NCI-H69 (cell line): Measurements from ENCODE around the gene ELFN1.

Experiments
- DNase-seq: peaks from one replicate; lab custom pipeline; 2025; lab: John Stamatoyannopoulos, UW

ELFN1 gene

DNA sequence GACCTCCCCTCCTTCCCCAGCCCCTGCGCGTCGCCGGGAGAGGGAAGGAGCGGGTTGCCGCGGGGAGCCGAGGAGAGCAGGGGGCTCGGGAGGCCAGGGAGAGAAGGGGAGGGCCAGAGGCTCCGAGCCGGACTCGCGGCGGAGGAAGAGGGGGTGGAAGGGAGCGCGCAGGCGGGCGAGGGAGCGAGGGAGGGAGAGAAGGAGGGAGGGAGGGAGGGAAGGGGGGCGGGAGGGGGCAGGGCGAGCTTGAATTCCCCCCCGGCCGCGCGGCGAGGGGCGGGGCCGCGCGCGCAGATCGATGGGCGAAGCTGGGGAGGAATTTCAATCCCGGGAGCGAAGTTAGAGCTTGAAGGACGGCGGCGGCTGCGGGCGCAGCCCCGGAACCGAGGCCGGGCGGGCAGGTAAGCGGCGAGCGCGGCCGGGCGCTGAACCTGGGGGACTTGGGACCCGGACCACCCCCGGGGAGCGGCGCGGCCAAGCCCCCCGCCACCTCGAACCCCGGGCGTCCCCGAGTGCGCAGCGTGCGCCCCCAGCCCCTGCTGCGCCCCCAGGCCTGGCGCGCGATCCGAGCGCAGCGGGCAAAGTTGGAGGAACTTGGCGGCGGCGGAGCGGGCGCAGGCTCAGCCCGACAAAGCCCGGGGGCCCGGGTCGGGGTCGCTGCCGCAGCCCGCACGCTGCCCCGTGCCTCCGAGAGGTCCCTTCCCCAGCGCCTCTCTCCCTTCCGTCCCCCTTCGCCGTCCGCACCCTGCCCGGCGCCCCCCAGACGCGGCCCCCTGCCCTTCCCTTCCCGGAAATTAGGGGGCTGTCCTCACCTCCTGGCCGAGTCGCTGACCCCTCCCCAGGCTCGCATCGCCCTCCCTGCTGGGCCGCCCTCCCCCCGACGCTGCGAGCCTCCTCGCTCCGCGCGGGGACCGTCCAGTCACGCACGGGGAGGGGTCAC lies at the start of gene ELFN1:
Gene ELFN1, plus strand, starts transcription at position 324 of the 940 bp plus-strand sequence. CDS start 74,320 bp downstream, outside the sequence.
- DNase-seq, result peak; percentile 59

DNA sequence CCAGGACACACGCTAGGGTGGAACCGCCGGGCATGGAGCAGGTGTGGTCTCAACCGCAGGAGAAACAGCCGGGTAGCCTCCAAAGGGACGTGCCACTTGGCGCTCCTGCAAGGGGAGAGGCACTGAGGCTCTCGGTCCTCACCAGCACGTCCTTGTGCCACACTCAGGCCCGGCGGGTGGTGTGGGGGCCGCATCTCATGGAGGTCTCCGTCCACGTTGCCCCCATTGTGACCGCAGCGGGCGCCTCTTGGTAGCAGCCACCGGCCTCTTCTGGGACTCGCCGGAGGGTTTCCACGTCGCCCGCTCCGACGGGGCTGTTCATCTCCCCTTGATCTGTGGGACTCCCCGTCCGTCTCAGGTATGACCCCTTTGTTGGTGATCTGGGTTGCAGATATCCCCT lies 49.2 kb upstream of the ELFN1 start:
- DNase-seq, result no peak

DNA sequence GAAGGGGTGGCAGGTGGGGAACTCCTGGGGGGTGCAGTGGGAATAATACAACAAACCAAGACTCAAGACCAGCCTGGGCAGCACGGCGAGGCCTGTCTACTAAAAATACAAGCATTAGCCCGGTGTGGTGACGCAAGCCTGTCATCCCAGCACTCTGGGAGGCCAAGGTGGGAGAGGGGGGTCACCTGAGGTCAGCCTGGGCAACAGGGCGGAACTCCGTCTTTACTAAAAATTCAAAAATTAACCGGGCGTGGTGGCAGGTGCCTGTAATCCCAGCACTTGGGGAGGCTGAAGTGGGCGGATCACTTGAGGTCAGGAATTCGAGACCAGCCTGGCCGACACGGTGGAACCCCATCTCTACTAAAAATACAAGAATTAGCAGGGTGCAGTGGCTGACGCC lies 48.4 kb upstream of the ELFN1 start:
- no peak for DNase-seq

DNA sequence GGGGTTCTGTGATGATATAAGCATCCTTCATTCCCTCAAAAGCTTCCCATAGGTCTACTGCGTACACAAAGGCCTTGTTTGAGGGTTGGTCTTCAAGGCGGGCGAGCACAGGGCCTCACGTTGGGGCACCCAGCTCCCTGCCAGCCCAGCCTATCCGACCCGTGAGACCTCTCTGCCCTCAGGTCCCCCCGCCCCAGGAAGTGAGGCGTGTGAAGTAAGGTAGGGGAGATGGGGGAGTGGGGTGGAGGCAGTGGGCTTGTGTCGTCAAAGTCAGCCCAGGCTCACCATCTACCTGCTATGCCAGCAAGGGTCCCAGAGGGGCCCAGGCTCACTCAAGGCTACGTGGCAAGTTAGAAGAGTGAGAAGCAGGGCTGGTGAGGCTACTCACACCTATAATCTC lies 47.6 kb upstream of the ELFN1 start:
- DNase-seq, result no peak

DNA sequence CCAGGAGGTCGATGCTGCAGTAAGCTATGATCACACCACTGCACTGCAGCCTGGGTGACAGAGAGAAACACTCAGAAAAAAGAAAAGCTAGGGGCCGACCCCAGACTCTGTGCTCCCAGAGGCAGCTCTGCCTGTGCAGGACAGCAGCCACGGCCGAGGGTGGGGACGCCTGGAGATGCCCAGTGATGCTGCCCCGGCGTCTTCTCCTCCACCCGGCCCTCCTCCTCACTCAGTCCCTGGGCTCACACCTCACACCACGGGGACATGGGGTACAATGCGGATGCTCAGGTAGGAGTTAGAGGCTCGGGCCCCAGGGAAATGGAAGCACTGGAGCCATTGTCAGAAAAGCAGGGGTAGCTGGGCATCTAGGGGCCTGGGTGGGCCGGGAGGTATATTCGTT lies 46.3 kb upstream of the ELFN1 start:
- no peak for DNase-seq

DNA sequence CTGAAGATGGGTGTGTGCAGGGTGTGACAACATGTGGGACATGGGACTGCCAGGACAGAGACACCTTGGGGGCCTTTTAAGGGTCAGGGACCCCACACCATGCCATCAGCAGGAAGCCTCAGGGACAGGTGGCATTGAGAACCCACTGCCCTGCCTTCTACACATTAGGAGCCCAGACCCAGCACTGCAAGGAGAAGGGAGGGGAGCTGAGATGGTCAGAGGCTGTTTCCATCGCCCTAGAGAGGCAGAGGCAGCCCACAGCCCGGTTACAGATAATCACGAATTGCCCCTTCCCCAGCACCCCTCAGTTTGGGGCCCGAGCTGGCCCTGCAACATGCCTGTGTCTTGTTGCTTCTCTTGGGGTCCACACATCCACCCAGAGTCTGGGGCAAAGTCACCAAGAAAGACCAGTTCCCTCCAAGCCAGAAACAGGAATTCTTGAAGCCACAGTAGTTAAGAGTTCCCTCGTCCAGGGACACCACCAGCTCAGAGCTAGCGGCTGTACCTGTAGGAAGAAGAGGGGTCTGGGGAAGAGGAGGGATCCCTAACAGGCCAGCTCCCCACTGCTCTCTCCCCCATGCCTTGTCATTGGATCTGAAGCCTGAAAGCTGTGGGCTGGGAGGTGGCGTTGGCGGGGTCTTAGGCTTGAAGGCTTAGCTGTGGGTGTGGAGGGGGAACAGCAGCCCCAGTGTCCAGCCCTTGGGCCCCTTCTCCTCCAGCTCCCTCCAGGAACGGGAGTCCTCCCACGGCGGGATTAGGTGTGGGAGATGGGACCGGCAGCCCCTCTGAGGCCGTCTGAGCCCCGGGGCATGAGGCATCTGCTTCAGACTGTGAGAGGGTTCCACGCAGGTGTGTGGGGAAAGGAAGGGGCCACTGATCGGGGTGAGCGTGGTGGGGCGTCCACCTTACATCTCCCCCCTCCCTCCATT lies 44.8 kb upstream of the ELFN1 start:
- no peak for DNase-seq

DNA sequence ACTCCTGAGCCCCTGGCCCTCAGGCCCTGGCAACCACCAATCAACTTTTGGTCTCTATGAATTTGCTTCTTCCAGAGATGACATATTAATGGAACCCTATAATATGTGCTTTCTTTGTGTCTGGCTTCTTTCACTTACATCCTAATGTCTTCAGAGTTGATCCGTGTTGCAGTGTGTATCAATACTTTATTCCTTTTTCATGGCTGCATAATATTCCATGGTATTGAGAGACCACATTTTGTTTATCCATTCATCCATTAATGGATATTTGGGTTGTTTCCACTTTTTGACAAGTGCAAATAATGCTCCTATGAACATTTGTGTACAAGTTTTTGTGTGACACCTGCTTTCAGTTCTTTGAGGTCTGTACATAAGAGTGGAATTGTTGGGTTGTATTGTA lies 43.3 kb upstream of the ELFN1 start:
- DNase-seq, result no peak

DNA sequence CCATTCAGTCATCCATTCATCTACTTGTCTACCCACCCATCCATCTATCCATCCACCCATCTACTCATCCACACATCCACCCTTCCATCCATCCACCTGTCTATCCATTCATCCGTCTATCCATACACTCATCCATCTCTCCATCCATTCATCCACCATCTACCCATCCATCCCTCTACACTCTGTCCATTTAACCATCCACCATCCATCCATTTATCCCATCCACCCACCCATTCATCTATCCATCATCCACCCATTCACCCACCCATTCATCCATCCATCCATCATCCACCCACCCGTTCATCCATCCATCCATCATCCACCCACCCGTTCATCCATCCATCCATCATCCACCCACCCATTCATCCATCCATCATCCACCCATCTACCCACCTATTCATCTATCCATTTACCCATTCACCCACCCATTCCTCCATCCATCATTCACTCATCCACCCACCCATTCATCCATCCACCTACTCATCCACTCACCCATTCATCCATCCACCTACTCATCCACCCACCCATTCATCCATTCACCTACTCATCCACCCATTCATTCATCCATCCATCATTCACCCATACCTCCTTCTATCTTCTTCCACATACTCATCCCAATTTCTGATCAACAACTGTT lies 39.3 kb upstream of the ELFN1 start:
- DNase-seq, result no peak

DNA sequence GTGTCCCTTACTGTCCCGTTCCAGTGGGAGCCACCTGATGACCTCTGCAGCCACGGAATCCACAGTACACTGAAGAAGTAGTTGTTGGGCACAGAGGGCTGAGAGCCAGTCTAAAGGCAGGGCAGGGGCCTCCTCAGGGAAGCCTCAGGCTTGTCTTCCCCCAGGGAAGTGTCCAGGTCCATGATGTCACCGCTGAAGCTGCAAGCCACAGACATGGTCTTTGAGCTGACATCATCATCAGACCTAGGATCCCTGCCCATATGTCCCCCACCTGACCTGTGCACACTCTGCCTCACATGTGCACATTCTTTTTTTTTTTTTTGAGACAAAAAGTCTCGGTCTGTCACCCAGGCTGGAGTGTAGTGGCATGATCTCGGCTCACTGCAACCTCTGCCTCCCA lies 38.4 kb upstream of the ELFN1 start:
- DNase-seq, result no peak

DNA sequence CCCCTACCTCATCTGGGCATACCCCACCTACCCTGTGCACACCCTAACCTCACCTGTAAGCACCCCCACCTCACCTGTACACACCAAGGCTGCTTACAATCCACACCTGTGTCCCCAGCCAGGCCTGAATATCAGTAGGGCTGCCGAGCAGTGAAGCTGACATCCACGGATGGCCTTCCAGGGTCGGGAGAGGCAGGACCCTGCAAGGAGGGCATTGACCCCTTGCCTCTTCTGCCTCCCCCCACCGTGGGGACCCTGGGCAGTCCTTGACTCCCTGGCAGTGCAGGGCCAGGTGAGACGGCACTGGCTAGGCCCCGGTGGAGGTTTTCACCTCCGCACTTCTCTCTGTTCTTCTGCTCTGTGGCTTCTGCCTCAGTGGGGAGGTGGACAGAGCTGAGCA lies 37.6 kb upstream of the ELFN1 start:
- DNase-seq, result no peak

DNA sequence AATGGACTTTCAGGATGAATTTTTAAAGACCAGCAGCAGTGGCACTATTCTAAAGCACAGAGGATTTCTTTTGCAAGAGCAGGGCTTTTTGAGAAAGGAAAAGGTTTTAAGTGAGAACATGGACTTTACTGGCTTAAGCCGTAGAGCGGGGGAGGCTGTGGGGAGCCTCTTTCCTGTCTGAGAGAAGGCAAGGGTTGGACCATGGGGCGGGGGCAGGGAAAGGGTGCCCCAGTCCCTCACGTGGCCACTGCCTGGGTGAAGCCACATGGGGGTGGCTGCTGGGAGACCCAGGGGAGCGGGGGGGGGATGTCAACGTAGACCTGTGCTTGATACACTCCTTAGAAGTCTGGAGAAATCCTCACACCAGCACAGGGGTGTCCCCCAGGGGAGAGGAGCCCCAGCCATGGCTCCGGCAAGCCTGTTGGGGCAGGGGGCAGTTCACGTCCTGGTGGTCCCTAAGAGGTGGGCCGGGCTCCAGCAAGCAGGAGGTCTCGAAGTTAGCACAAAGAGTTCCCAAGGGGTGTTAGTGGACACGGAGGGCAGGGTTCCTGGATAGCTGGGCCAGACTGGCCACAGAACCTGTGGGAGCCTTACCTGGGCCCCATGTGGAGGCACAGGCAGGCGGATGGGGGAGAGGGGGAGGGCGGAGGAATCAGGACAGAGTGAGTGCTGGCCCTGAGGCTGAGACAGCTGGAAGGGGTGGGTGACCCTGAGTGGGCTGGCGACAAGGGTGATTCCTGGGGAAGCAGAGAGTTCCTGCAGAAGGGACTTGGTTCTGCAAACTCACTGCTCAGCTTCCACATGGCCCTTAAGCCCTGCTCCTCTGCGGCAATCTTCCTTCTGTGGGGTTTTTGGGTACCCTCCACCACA lies 36.9 kb upstream of the ELFN1 start:
- DNase-seq, result no peak

DNA sequence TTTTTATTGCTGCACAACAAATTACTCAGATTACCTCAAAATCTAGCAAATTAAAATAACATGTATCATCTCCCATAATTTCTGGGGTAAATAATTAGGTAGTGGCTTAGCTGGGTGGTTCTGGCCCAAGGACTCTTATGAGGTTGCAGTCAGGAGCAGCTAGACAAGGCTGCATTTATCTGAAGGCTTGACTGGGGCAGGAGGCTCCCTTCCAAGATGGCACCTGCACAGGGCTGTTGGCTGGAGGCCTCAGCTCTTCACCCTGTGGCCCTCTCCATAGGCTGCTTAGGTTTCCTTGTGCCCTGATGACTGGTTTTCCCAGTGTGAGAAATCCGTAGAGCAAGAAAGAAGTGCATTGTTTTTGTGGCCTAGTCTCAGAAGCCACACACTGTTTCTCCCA lies 34.7 kb upstream of the ELFN1 start:
- no peak for DNase-seq

DNA sequence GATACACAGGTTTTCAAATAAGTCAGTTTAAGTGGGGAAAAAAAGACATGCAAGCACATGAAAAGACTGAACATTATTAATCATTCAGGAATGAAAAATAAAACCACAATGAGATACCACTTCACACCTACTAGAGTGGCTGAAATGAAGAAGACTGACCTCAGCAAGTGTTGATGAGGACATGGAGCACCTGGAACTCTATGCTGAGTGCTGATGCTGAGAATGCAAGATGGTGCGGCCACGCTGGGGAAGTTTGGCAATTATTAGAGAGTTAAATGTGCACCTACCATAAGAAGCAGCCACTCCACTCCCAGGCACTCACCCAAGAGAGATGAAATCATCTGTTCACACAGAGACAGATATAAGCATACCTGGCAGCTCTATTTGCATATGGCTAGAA lies 32.9 kb upstream of the ELFN1 start:
- DNase-seq, result no peak

DNA sequence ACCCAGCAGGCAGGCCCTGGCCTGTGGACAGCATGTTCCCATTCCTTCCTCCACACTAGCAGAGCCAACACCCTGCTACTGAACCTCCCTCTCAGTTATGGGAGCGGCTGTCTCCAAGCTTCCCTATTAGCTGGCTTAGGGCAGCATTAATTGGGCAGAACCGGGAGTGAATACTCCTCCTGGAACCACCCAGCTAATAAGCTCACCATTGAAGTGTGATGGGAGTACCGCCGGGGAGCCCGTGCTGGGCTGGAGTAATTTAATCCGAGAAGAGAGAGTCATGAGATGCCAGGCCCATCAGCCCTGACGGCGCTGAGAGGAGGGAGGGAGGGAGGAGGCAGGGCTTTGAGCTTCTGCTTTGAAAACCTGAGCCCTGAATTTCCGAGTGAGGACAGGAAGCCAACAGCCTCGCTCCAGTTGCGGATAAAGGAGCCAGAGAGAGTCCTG lies 31.8 kb upstream of the ELFN1 start:
- peak; percentile 42 for DNase-seq

DNA sequence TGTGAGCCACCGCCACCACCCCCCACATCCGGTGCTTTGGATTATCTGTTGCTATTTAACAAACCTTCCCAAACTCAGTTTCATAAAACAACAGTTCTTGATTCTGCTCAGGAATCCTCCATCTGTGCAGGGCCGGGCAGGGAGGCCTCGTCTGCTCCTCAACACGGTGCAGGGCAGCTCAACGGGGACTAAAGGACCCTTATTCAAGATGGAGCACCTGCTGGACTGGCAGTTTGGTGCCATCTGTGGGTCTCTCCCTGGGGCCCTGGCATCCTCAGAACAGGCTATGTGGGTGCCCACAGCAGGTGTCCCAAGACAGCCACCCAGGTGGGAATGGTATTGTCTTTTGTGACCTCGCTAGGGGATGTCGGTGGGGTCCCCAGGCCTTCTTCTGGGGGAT lies 31.0 kb upstream of the ELFN1 start:
- no peak for DNase-seq

DNA sequence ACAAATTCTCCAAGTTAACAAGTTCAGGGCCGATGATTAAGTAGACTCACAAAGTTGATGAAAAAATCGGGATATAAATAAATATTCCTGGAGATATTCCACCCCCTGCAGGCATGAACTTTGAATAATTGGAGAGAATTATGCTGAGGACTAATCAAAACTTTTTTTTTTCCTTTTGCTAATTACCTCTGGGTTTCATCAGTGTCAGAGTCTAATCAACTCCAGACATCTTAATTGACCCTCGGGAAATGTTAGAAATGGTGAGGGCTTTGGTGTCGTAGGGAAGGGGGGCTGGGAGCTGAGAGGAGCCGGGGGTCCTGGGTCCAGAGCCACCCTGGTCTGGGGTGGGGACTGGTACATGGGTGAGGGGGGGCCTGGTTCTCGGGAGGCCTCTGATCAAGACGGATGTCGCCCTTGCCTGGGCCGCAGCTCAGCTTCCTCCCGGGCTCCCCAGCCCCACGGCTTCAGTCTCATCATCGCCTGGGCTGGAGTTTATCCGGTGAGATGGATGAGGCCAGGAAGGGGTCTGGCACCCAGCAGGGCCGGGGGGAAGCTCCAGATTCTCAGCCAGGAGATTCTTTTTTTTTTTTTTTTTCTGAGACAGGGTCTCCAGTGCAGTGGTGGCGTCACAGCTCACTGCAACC lies 30.4 kb upstream of the ELFN1 start:
- no peak for DNase-seq

DNA sequence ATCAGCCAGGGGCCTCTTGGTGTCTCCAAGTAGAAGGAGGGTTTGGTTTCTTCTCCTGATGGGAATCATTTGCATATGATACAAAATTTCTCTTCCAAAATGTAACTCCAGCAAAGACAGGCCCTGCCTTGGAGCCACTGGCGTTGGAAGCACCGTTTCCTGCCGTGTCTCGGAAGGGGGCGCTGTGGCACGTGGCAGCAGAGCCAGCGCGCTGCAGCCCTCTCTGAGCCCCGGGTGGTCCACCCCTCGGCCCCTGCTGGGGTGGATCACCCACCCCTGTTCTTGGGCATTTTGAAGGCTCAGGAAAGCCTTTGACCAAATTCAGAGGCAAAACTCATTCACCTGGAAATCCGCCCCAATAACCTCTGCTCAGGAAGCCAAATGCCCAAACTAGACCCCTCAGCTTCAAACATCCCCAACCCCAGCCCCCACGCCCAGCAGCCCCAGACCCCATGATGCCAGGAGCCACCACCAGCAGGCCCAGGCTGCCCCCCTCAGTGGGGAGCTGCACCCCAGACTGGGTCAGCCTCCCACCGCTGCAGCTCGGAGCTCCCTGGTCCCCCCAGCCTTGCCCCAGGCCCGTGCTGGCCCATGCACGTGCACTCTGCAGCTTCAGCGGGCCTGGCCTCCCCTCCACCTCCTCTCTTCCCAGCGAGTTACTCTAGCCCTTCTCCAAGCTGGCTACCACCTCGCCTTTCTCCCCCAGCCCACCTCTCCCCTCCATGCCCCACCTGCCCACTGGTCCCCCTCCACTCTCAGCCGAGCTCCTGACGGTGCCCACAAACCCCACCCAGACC lies 29.5 kb upstream of the ELFN1 start:
- DNase-seq, result no peak

DNA sequence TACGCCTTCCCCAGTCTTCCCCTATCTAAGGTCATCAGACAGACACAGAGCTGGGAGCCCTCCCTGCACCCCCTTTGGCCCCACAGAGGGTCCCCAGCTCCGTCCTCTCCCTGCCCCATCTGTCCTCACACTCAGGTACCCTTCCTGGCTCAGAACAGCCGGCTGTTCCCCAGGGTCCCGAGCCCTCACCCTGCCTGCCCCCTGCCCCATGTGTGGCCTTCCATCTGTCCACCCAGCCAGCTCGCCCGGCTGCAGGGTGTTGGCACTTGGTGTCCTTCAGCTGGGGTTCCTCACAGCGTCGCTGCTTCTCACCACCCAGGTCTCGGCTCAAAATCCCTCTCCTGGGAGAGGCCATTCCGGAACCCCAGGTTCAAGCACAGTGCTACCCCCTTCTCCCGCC lies 28.9 kb upstream of the ELFN1 start:
- no peak for DNase-seq

DNA sequence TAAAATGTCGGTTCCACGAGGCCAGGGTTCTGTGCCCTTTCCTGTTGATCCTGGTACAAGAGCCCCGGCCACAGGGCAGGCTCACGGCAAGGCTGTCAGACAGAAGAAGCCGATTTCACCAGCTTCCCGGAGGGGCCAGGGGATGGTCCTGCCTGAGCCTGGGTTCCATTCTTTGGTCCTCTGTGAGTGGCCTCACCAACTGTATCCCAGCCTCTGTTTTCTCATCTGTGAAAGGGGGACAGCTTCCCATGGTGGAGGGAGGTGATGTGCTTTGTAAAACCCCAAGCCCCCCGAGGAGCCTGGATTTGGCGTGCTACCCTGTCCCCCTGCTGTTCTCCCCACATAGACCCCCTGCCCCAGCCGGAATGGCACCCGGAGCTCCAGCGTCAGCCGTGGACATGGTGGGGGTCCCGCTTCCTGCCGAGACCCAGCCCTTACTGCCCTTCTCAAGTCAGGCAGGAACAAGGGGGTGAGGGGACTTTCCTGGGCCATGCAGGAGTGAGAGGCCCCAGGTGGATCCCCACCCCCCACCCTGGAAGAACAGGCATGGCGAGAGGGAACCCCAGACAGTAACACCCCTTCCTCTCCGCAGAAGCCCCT lies 28.3 kb upstream of the ELFN1 start:
- DNase-seq, result no peak

DNA sequence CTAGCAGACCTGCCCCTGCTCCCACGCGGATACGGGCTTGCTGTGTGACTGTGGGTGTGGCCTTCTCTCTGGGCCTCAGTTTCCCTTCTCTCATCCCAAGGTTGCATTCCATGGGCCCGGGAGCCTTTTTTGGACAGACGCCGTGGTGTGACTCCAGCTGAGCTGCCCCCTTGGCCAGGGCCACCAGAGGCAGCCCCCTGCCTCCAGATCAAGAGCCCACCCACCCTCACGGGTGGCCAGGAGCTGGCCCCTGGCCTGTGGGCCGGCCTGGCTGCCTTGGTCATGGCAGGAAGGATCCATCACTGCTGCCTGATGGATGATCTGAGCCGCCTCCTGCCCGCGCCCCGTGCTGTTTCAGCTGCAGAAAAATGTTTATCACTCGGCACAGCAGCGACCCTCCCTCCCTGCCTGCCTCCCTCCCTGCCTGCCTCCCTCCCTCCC lies 27.8 kb upstream of the ELFN1 start:
- no peak for DNase-seq
